OCI-LY3 (cell line): ENCODE measurements around the gene PPM1B.

ENCODE experiments used
- CTCF ChIP-seq: fragments of 200-600, 300-600 bp; sonication (generic); IDR thresholded peaks from 2 replicates; pipeline ENCODE4 v1.5.1; 2014; ENCODE audit warnings: antibody characterized with exemption, low read length, low read depth
- EZH2phosphoT487 ChIP-seq: fragments of 200-600 bp; shearing (Covaris generic); IDR thresholded peaks from 2 replicates; pipeline ENCODE4 v1.6.1; 2018; ENCODE audit warnings: antibody characterized with exemption, mixed run types, low read depth

GRCh38 chr2:44168681-44169154 is at the start of gene PPM1B:
- TF ChIP-seq CTCF (no peak), EZH2phosphoT487 (no peak)
